ENCODE results near the gene HDAC4. TPM values are rescaled to one million over a fixed set of nuclear protein-coding genes. Genes with fewer than 3 reads are reported as not detected.

The HDAC4 gene
- total and polyA plus RNA-seq, 10 of the 15 experiments (the other 5 are each of a cell fraction or from before 2014, with no cell fraction given) = 0.22 to 15.7 (median 4.8) TPM

DNA sequence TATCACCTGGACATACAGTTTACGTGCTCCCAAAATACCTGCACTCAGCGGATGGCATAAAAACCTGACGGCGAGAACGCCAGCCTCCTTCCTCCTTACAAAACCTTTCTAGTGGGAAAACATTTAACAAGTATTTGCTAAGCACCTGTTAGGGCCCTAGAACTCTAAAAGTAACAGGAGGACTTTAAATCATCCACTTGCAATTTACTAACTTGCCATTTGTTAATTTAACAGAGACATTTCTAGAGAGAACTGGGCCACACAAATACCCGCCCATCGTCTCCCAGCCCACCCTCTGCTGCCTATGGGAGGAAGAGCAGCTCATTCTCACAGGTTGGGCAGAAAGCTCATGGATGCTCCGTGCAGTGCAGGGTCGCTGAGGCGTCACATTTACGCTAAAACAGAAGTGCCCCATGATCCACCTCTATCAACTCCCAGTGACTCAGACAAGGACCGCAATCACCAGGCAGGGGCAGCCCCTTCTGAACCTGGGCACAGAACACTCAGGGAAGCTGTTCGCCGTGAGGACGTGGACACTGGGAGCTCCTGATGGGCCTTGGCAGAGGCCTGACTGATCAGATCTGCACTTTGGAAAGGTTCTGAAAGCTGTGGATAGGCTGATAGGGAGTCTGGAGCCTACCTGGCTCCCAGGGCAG lies 106.9 kb downstream of the HDAC4 start (continued):
- no peak for TF ChIP-seq HDAC6 (IDR thresholded peaks at IDR 0.05; ENCODE audit: unreplicated experiment)
- TF ChIP-seq SUPT20H (IDR thresholded peaks at IDR 0.05; ENCODE audit: borderline replicate concordance, control insufficient read depth, low read depth, low read length) = no peak
- no peak for TF ChIP-seq PAX8 (IDR thresholded peaks at IDR 0.05)

DNA sequence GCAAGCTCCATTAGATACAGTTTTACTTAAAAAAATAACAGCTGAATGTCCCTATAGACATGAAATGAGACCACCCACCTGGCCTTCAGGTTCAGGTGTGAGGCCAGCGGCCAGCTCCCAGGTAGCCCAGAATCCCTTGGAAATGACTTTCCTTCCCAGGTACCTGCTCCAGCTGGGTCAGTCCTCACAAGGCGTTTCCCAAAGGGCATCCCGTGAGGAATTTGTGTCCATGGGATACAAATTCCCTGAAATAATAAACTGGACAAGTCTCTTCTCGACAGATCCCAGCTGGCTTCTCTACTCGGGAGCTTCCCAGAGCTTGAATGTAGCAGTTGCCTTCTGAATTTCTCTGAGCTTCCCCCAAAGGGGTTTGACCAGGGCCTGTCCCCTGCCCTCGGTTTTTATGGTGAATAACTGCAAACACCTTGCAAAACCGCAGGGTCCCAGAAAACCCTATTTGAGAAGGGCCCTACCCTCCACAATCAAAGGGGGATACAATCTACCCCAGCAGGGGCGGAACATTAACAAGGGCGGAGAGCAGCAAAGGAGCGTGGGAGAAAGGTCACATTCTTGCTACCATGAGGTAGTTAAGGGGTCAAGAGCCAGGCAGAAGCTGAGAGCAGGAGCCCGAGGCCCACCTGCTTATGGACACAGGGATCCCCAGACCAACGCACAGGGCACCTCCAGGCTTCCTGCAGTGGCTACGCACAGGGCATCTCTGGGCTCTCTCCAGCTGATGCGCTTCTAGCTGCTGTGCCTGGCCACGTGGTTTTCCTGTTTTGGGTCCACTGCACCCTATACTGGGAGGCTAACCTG lies 107.7 kb downstream of the HDAC4 start:
- Histone ChIP-seq H3K4me3 (no peak overlapping the region), H3K36me3 (ENCODE audit: control insufficient read depth in 2 of 2, insufficient read depth in 2 of 2, low read length in 1 of 2) (no peaks in the 10 kb centered on the region), H4K20me1 (ENCODE audit: control insufficient read depth, insufficient read depth) (peaks cover 7% of the 10 kb centered on the region), H3K9ac (ENCODE audit: control insufficient read depth, insufficient read depth, low read length) (no peak overlapping the region), H3K4me1 (ENCODE audit: control insufficient read depth, insufficient read depth, low read length) (peaks cover 22% of the 10 kb centered on the region), H3K9me3 (replicated peaks; ENCODE audit: control insufficient read depth, insufficient read depth, low read length) (no peaks in the 10 kb centered on the region), H3K4me2 (ENCODE audit: control insufficient read depth, insufficient read depth) (no peak overlapping the region), H3K27me3 (replicated peaks in 1 of 2; ENCODE audit: control insufficient read depth in 2 of 2, insufficient read depth in 2 of 2, low read length in 1 of 2) (no peaks in the 10 kb centered on the region), H2AFZ (ENCODE audit: control insufficient read depth, low read depth, low read length) (no peak overlapping the region), H3K79me2 (ENCODE audit: control insufficient read depth, insufficient read depth, low read length) (no peaks in the 10 kb centered on the region), H3K27ac (ENCODE audit: control insufficient read depth, insufficient read depth) (no peak overlapping the region)
- WGBS (ENCODE audit: insufficient coverage, insufficient replicate concordance, low lambda C conversion rate, missing lambda C conversion rate) = 63% methylated on average over 15 of the region's 15 CpGs
- no TSS peak for BruUV-seq (replicated peaks)
- ChIA-PET SMC1A (ENCODE audit: uncharacterized antibody, unreplicated experiment) (interaction anchor here (1.0 to 2.9 kb wide), 6 partner anchors 8 to 108 kb away, joined by 3 to 12 read pairs (median 5); partner anchors contain the start of gene HDAC4), RAD21 (ENCODE audit: unreplicated experiment) (interaction anchor here (1.2 to 2.4 kb wide), 4 partner anchors 11 to 108 kb away, joined by 3 to 11 read pairs (median 6); partner anchors contain the start of gene HDAC4), CTCF (interaction anchor here (1.5 to 2.5 kb wide), 4 partner anchors 11 to 149 kb away, joined by 4 to 10 read pairs (median 6); no protein-coding TSS in a partner anchor), POLR2A (interaction anchor here (1.0 to 1.5 kb wide), 3 partner anchors 10 to 88 kb away, joined by 3 to 4 read pairs (median 3); no protein-coding TSS in a partner anchor)
- ATAC-seq = no peak
- intact Hi-C loops (cut with micrococcal nuclease; ENCODE audit: unreplicated experiment) (no loop called here), in situ Hi-C loops (cut with MboI) (no loop called here)
- FAIRE-seq = no peak
- DNase-seq (ENCODE audit: low read depth, low spot score) = no peak
- TF ChIP-seq POLR2AphosphoS2 (IDR thresholded peaks at IDR 0.05; ENCODE audit: low read depth, low read length) (no peak), SREBF2 (IDR thresholded peaks at IDR 0.05; ENCODE audit: low read length) (no peak), BACH1 (IDR thresholded peaks at IDR 0.05; ENCODE audit: borderline replicate concordance) (no peak), ZNF24 (IDR thresholded peaks at IDR 0.05) (no peak), RB1 (IDR thresholded peaks at IDR 0.05; ENCODE audit: borderline replicate concordance) (no peak), BMI1 (IDR thresholded peaks at IDR 0.05; ENCODE audit: borderline replicate concordance) (no peak), POU2F2 (IDR thresholded peaks at IDR 0.05; ENCODE audit: borderline replicate concordance, low read depth, low read length) (no peak), MTA3 (IDR thresholded peaks at IDR 0.05; ENCODE audit: borderline replicate concordance, low read length) (no peak)
- TF ChIP-seq, protein P1, sequence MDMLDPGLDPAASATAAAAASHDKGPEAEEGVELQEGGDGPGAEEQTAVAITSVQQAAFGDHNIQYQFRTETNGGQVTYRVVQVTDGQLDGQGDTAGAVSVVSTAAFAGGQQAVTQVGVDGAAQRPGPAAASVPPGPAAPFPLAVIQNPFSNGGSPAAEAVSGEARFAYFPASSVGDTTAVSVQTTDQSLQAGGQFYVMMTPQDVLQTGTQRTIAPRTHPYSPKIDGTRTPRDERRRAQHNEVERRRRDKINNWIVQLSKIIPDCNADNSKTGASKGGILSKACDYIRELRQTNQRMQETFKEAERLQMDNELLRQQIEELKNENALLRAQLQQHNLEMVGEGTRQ (IDR thresholded peaks at IDR 0.05; ENCODE audit: borderline replicate concordance, low read depth, low read length) = no peak
- TF ChIP-seq, protein P2, sequence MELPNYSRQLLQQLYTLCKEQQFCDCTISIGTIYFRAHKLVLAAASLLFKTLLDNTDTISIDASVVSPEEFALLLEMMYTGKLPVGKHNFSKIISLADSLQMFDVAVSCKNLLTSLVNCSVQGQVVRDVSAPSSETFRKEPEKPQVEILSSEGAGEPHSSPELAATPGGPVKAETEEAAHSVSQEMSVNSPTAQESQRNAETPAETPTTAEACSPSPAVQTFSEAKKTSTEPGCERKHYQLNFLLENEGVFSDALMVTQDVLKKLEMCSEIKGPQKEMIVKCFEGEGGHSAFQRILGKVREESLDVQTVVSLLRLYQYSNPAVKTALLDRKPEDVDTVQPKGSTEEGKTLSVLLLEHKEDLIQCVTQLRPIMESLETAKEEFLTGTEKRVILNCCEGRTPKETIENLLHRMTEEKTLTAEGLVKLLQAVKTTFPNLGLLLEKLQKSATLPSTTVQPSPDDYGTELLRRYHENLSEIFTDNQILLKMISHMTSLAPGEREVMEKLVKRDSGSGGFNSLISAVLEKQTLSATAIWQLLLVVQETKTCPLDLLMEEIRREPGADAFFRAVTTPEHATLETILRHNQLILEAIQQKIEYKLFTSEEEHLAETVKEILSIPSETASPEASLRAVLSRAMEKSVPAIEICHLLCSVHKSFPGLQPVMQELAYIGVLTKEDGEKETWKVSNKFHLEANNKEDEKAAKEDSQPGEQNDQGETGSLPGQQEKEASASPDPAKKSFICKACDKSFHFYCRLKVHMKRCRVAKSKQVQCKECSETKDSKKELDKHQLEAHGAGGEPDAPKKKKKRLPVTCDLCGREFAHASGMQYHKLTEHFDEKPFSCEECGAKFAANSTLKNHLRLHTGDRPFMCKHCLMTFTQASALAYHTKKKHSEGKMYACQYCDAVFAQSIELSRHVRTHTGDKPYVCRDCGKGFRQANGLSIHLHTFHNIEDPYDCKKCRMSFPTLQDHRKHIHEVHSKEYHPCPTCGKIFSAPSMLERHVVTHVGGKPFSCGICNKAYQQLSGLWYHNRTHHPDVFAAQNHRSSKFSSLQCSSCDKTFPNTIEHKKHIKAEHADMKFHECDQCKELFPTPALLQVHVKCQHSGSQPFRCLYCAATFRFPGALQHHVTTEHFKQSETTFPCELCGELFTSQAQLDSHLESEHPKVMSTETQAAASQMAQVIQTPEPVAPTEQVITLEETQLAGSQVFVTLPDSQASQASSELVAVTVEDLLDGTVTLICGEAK (IDR thresholded peaks at IDR 0.05; ENCODE audit: borderline replicate concordance) = no peak

All from GM12878 (cell line).